Activated CD4-positive, alpha-beta T cell treated with anti-CD3 and anti-CD28 coated beads, Interleukin-2, amount 50 U/mL, for 1 hour (primary cell): ENCODE data around the gene TOR3A.
"Not testable (repeated sequence)": the region's sequence is repeated elsewhere in the genome, so short reads cannot be mapped to it uniquely, and the experiment has no call there.

ENCODE experiments used
- DNase-seq: peaks from one replicate; pipeline ENCODE4 v3.0.0-alpha.2; 2020

Gene TOR3A

GRCh38 chr1:179081687-179082332, at the start of gene TOR3A:
Gene TOR3A (plus strand): TSS chr1:179082070. CDS start chr1:179082129, 59 bp downstream.
- DNase-seq = peak; percentile 70

DNA sequence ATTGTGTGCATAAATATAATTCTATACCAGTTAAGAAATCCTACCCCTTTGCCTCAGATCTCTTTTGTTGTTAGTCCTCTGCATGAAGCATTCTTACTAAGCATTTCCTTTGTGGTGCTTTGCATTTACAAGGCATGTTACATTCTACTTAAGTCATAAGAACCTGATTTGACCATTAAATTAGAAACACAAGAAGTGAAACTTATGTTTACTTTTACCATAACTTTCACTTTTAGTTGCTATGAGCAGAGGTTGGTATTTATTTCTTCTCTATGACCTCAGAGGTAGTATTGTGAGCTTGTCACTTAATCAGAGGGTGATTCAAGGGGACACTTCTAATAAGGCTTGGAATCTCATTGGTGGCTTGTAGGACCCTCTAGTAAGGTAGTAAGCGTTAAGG, 47.1 kb upstream of the TOR3A start:
- DNase-seq = no peak

DNA sequence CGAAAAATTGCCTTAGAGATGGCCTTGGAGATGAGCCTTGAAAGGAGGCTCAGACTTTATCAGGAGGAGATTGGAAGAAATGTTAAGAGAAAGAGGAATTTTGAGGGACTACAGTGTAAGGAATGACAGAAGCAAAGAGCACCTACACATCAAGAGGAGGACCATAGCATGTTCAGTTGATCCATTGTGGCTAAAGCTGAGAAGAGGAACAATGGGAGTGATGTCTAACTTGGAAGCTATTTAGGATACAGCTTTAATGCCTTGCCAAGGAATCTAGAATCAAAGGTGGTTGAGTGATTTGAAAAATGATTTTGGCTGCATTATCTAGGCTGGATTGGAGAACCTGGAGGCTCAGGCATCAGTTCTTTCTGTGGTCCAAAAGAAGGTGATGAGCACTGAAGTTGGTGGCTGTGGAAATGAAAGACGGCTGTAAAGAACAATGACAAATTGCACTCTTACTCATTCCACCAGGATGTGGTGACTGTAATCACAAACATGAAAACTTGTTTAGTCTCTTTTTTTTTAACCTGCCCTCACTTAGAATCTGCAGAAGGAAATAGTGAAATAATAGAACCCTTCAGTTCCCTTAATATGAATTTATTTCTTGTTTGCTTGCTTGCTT, 44.9 kb upstream of the TOR3A start:
- no peak for DNase-seq

GRCh38 chr1:179038528-179039281, 43.2 kb upstream of the TOR3A start:
- DNase-seq = no peak

- not testable (repeated sequence) for DNase-seq
Observed at GRCh38 chr1:179039502-179040174, 42.2 kb upstream of the TOR3A start.

DNA sequence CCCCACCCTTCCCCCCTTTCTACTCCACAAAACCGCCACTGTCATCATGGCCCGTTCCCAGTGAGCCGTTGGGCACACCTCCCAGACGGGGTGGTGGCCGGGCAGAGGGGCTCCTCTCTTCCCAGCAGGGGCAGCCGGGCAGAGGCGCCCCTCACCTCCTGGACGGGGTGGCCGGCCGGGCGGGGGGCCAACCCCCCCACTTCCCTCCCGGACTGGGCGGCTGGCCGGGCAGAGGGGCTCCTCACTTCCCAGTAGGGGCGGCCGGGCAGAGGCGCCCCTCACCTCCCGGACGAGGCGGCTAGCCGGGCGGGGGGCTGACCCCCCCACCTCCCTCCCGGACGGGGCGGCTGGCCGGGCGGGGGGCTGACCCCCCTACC, 41.7 kb upstream of the TOR3A start:
- not testable (repeated sequence) for DNase-seq

DNA sequence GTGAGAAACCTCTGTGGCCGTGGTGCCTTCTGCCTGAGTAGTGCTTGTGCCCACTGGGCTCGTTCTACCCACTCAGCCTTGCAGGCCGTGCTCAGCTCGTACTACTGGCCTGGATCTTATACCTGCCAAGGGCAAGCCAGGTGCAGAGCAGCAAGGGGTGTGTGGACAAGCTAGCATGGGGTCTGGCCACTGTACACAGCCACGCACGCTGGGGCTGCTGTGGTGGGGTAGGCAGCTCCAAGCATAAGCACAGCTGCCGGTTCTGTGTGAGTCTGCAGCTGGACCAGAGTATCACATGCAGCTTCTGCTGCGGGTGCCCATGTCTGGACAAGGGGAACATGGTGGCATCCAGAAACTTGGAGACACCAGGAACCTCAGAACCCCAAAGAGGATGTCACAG, 39.8 kb upstream of the TOR3A start:
- no peak for DNase-seq

DNA sequence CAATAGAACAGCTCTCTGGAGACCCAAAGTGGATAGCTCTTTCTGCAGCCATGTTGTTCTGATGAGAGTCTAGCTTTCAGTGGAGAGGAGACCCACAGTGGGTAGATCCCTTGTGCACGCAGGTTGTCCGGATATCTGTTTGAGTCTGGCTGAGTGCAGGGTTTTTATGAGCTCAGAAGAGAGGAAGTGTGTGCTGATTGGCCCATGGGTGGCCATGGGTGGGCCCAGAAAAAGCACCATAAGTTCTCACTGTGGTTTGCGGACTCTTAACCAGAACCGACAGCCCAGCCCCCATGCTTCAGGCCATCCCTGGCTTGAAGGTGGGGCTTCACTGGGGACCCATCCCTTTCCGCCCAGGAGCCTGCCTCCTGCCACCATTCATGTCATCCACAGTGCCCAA, 39.2 kb upstream of the TOR3A start:
- DNase-seq = no peak

DNA sequence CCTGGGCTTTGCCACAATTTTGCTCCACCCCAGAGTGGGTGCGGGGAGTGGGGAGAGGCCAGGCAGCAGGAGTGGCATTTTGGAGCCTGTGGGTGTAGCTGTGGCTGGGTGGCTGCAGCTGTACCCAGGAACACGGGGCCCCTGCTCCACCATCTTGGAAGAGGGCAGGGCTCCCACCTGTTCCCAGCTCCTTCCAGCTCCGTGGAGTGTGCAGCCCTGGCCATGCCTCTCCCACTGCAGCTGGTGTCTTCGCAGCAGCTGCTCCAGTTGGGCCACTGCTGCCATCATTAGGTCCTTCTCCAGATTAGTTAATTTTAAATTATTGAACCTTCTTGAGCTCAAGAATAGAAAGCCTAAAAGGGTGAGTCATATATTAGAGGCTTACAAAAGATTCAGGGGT, 38.6 kb upstream of the TOR3A start:
- DNase-seq = no peak

DNA sequence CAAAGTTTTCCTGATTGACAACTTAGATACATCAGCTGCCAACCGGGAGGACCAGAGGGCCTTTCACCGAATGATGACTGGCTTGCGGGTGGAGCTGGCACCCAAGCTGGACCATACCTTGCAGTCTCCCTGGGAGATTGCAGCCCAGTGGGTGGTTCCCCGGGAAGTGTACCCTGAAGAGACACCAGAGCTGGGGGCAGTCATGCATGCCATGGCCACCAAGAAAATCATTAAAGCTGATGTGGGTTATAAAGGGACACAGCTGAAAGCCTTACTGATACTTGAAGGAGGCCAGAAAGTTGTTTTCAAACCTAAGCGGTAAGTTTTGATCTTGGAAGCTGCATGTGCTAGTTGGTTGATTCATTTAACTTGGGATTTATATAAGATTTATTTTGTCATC, 38.0 kb upstream of the TOR3A start:
- DNase-seq = no peak

- DNase-seq = no peak
Observed at GRCh38 chr1:179046808-179047635, 34.8 kb upstream of the TOR3A start.

- DNase-seq = no peak
Observed at GRCh38 chr1:179047636-179047997, 34.3 kb upstream of the TOR3A start.

DNA sequence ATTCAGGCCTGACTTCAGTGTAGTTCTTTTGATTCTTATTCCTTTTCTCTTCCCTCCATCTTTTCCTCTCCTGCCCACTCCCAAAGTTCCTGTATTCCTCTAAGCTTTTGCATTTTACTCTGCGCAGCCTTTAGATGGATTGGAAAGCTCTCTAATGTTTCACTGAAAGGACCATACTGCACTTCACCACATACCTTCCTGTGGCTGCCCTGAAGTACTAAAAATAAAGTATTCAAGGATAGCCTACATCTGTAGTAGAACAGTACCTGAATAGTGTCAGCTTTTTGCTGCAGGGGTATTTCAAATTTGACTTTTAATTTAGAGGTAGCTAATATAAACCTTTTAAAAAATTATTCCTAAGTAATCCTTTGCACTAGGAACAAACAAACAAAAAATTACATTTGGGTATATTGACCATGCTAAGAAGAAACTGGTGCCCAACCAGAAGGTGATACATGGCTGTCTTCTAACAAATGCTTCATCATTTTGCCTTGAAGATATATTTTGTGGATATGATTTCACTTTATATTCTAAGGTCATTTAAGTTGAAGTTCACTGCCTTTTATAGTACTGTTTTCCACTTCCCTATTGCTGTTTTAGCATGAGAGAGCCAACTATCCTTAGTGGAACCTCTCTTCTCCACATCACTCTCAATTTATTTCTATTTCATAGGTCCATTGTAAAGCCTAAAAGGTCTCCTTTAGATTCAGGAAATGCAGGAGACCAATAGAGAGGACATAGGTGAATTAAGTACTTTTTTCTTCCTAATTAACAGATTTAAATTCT, 33.3 kb upstream of the TOR3A start:
- no peak for DNase-seq

DNA sequence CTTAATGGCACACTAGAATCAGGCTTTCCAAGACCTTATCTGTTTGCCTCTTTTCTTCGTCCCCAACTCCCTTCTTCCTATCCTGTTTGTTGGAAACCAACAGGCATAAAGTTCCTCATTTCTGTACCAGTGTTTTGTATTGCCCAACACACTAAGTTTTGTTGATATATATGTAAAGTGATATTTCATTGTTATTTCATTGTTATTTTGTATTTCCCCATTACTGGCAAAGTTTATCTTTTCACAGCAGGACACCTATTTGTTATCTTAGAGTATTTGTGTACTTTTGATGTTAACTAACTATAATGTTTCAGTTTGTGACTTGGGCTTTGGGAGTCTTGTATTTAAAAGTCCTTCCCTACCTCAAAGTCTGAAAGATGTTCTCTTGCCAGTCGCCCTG, 29.1 kb upstream of the TOR3A start:
- no peak for DNase-seq

- no peak for DNase-seq
Observed at GRCh38 chr1:179053486-179053885, 28.4 kb upstream of the TOR3A start.

DNA sequence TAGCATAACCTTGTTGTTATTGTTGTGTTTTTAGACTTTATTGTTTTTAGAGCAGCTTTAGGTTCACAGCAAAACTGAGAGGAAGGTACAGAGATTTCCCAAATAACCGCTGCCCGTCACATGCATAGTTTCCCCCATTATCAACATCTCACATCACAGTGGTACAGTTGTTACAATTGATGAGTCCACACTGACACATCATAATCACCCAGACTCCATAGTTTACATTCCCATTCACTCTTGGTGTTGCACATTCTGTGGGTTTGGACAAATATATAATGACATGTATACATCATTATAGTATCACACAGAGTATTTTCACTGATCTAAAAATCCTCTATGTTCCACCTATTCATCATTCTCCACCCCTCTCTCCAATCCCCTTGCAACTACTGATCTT, 25.9 kb upstream of the TOR3A start:
- no peak for DNase-seq

DNA sequence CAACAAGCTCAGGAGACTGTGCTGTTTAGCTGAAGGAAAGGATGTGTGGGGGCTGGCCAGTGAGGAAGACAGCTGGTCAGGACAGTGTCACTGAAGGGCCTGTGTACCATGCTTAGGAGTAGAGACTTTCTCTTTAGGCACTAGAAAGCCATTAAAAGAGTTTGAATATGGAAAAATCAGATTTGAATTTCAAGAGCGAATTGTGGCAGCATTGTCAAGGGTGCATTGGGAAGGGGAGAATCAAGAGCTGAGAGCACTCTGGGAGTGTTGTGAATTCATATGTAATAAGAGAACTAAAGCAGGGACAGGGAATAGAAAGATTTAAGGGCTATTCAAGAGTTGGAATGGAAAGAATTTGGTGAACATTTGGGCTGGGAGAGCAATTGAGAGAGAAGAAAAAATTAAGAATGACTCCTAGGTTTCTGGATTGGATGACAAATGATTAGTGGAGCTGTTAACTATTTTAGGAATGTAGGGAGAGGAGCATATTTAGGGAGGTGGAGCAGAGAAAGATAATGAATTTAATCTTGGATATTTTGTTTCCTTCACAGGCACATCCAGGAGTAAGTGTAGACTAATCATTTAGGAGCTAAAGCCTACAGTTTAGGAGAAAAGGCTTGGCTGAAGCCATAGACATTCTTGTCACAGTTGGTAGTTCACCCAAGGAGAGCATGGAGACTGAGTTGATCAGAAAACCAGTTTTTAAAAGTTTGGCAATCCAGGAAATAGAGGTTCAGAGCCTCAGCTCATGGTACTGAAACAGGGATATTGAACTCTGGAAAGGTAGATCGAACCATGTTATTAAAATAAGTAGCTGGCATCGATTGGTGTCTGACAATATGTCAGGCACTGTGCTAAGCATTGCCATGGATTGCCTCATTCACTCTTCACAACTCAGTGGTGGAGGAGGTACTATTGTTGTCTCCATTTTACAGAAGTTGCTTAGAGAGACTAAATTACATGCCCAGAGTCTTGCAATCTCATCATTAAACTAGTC, 23.1 kb upstream of the TOR3A start:
- no peak for DNase-seq

DNA sequence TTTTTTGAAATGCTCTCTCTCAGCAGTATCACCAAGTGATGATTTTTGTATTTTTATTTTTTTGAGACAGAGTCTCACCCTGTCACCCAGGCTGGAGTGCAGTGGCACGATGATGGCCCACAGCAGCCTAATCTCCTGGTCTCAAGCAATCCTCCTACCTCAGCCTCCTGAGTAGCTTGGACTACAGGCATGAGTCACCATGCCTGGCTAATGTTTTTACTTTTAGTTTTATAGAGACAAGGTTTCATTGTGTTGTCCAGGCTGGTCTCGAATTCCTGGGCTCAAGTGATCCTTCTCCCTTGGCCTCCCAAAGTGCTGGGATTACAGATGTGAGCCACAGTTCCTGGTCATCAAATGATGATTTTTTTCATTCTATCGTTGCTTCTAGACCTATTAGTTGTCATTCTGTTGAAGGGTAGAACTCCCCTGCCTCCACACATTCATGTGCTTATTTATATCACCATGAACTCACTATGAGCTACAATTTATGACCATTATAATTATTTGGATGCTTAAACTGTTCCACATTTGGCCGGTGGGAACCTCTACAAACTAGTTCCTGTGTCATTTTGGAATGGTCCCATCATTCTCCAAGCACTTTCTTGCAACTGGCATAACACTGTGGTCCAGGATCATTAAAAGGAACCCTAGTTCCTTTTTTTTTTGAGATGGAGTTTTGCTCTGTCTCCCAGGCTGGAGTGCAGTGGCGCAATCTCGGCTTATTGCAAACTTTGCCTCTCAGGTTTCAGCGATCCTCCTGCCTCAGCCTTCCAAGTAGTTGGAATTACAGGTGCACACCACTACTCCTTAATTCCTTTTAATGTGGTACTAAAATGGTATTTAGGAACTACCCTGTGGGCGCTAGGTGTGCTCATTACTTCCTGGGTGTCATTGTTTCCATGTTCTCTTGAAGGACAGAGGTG, 20.2 kb upstream of the TOR3A start:
- DNase-seq = no peak

- DNase-seq = no peak
Observed at GRCh38 chr1:179066471-179066870, 15.4 kb upstream of the TOR3A start.

- no peak for DNase-seq
Observed at GRCh38 chr1:179077396-179077795, 4.5 kb upstream of the TOR3A start.
